ENCODE measurements around the gene CALR3.

Gene CALR3

GRCh38 chr19:16522559-16523377 is 26.8 kb upstream of the CALR3 start:
- peaks cover 2% of the 10 kb centered on the region; the same call in 1 of the 2 replicates for H3F3A ChIP-seq (ENCODE audit: insufficient read depth)
- TF ChIP-seq EZH2phosphoT487 (conservative IDR thresholded peaks at IDR 0.05; ENCODE audit: low read length): no peak
- no peak for TF ChIP-seq CTCF (IDR thresholded peaks at IDR 0.05; ENCODE audit: insufficient read depth, low read length, poor library complexity, severe bottlenecking)
- no peak overlapping the region for H3K4me2 ChIP-seq (ENCODE audit: low read depth, low read length, poor library complexity, severe bottlenecking)
- H3K9ac ChIP-seq (ENCODE audit: low read length): no peak overlapping the region
- peaks cover 4% of the 10 kb centered on the region; the same call in 1 of the 2 replicates for H3K36me3 ChIP-seq (ENCODE audit: low read length)
- H3K27ac ChIP-seq (ENCODE audit: low read depth, low read length): no peak overlapping the region
- no peak overlapping the region for H2AFZ ChIP-seq (ENCODE audit: low read depth, low read length, severe bottlenecking)
- H3K27me3 ChIP-seq (ENCODE audit: low read length): no peaks in the 10 kb centered on the region
- no peaks in the 10 kb centered on the region for H4K20me1 ChIP-seq (ENCODE audit: low read depth, low read length)
- H3K9me2 ChIP-seq (replicated peaks; ENCODE audit: insufficient read depth, low read length): no peaks in the 10 kb centered on the region
- no peaks in the 10 kb centered on the region for H3K9me3 ChIP-seq (ENCODE audit: insufficient read depth, low read length)
- H3K4me3 ChIP-seq (ENCODE audit: insufficient read depth, low read length, poor library complexity, severe bottlenecking): no peak overlapping the region
- H3K79me2 ChIP-seq (ENCODE audit: insufficient read depth, low read length): peaks cover 5% of the 10 kb centered on the region; the same call in 1 of the 2 replicates

- Histone ChIP-seq H3K79me2 (ENCODE audit: insufficient read depth, low read length) (no peaks in the 10 kb centered on the region), H3K9me3 (ENCODE audit: insufficient read depth, low read length) (no peaks in the 10 kb centered on the region), H3K27me3 (ENCODE audit: low read length) (no peaks in the 10 kb centered on the region), H3K9ac (ENCODE audit: low read length) (no peak overlapping the region), H3K4me3 (ENCODE audit: insufficient read depth, low read length, poor library complexity, severe bottlenecking) (no peak overlapping the region), H4K20me1 (ENCODE audit: low read depth, low read length) (no peaks in the 10 kb centered on the region), H3K9me2 (replicated peaks; ENCODE audit: insufficient read depth, low read length) (no peaks in the 10 kb centered on the region), H3K36me3 (ENCODE audit: low read length) (peaks cover 4% of the 10 kb centered on the region; the same call in 1 of the 2 replicates), H2AFZ (ENCODE audit: low read depth, low read length, severe bottlenecking) (no peak overlapping the region), H3F3A (ENCODE audit: insufficient read depth) (peaks cover 4% of the 10 kb centered on the region; the same call in 1 of the 2 replicates), H3K27ac (ENCODE audit: low read depth, low read length) (no peak overlapping the region), H3K4me2 (ENCODE audit: low read depth, low read length, poor library complexity, severe bottlenecking) (no peak overlapping the region)
- no peak for TF ChIP-seq EZH2phosphoT487 (conservative IDR thresholded peaks at IDR 0.05; ENCODE audit: low read length)
- TF ChIP-seq CTCF (IDR thresholded peaks at IDR 0.05; ENCODE audit: insufficient read depth, low read length, poor library complexity, severe bottlenecking): no peak
These were observed 25.8 kb upstream of the CALR3 start for GRCh38 chr19:16521715-16522289.

- no peak overlapping the region for H2AFZ ChIP-seq (ENCODE audit: low read depth, low read length, severe bottlenecking)
- no peaks in the 10 kb centered on the region for H3K9me2 ChIP-seq (replicated peaks; ENCODE audit: insufficient read depth, low read length)
- H3K9me3 ChIP-seq (ENCODE audit: insufficient read depth, low read length): no peaks in the 10 kb centered on the region
- no peaks in the 10 kb centered on the region for H3K27me3 ChIP-seq (ENCODE audit: low read length)
- H3K9ac ChIP-seq (ENCODE audit: low read length): no peak overlapping the region
- TF ChIP-seq EZH2phosphoT487 (conservative IDR thresholded peaks at IDR 0.05; ENCODE audit: low read length) (no peak), CTCF (IDR thresholded peaks at IDR 0.05; ENCODE audit: insufficient read depth, low read length, poor library complexity, severe bottlenecking) (no peak)
- no peaks in the 10 kb centered on the region for H4K20me1 ChIP-seq (ENCODE audit: low read depth, low read length)
- no peak overlapping the region for H3K4me3 ChIP-seq (ENCODE audit: insufficient read depth, low read length, poor library complexity, severe bottlenecking)
- H3K4me2 ChIP-seq (ENCODE audit: low read depth, low read length, poor library complexity, severe bottlenecking): no peak overlapping the region
- H3K79me2 ChIP-seq (ENCODE audit: insufficient read depth, low read length): no peaks in the 10 kb centered on the region
- peaks cover 4% of the 10 kb centered on the region; the same call in 1 of the 2 replicates for H3K36me3 ChIP-seq (ENCODE audit: low read length)
- no peak overlapping the region for H3K27ac ChIP-seq (ENCODE audit: low read depth, low read length)
- peaks cover 4% of the 10 kb centered on the region; the same call in 1 of the 2 replicates for H3F3A ChIP-seq (ENCODE audit: insufficient read depth)
These were observed 25.1 kb upstream of the CALR3 start for GRCh38 chr19:16520986-16521624.

Measured in SU-DHL-6 (cell line).